Measurements from ENCODE around the gene OGA. TPM values are rescaled to one million over a fixed set of nuclear protein-coding genes. Genes with fewer than 3 reads are reported as not detected.

Gene OGA
- total and polyA plus RNA-seq, 2 of the 8 experiments (the other 6 are each of a cell fraction or from before 2014, with no cell fraction given) = 31.2 to 107 TPM

- H3K9me3 ChIP-seq (ENCODE audit: insufficient read depth in 2 of 2, low read depth in 1 of 2, low read length in 1 of 2) = no peaks in the 10 kb centered on the region
- H3K36me3 ChIP-seq (ENCODE audit: control insufficient read depth in 2 of 4, insufficient read depth in 4 of 4, low read length in 3 of 4) = no peaks in the 10 kb centered on the region
- no peak overlapping the region for H3K14ac ChIP-seq (ENCODE audit: insufficient read length)
- H4K20me1 ChIP-seq (replicated peaks in 1 of 2; ENCODE audit: control insufficient read depth in 1 of 2, insufficient read depth in 2 of 2, low read length in 2 of 2) = peaks cover 10 to 21% of the 10 kb centered on the region in 2 experiments
- H3K4me2 ChIP-seq (ENCODE audit: insufficient read depth in 1 of 2, low read depth in 2 of 2, low read length in 2 of 2) = no peak overlapping the region
- no peak overlapping the region for H2BK5ac ChIP-seq (ENCODE audit: low read depth, low read length)
- peaks cover 0 to 19% (median 11%) of the 10 kb centered on the region in 4 experiments; a peak in 6 of 7 replicates for H3K4me1 ChIP-seq (replicated peaks in 1 of 4; ENCODE audit: control insufficient read depth in 3 of 4, insufficient read depth in 4 of 4, low read length in 3 of 4)
- ChIA-PET CTCF (ENCODE audit: partially characterized antibody) (interaction anchor here (0.5 to 4.0 kb wide), 11 partner anchors 18 to 241 kb away, joined by 3 to 46 read pairs (median 4); partner anchors contain the start of gene OGA), POLR2A (ENCODE audit: partially characterized antibody) (interaction anchor here (1.3 to 3.2 kb wide), 4 partner anchors 12 to 277 kb away, joined by 3 to 16 read pairs (median 4); partner anchors contain the start of gene OGA)
- H3K4ac ChIP-seq (replicated peaks; ENCODE audit: insufficient read length, low read depth, low read length) = no peak overlapping the region
- no peak overlapping the region for H2BK12ac ChIP-seq (ENCODE audit: low read depth, low read length)
- peaks cover 2% of the 10 kb centered on the region; the same call in 1 of the 2 replicates for H3K79me1 ChIP-seq (ENCODE audit: low read depth, low read length)
- no peak overlapping the region for H3K27ac ChIP-seq (ENCODE audit: low read depth, low read length)
- H3K9ac ChIP-seq (replicated peaks in 1 of 4; ENCODE audit: extremely low read depth in 1 of 4, low read depth in 3 of 4, low read length in 3 of 4) = no peak overlapping the region
- H4K8ac ChIP-seq (ENCODE audit: extremely low read depth, insufficient read depth, low read length) = no peak overlapping the region
- DNase-seq (ENCODE audit: low read depth in 1 of 2, low spot score in 2 of 2) = no peak
- H2BK20ac ChIP-seq (ENCODE audit: low read length) = no peak overlapping the region
- H3K56ac ChIP-seq (replicated peaks; ENCODE audit: insufficient read length, low read depth, low read length) = no peak overlapping the region
- H2AK5ac ChIP-seq (ENCODE audit: low read depth, low read length) = no peak overlapping the region
- 90% methylated on average over 2 of the region's 2 CpGs; no CpG with 5 or more reads in 1 of the 2 experiments for WGBS, 2 experiments (ENCODE audit: extremely low coverage in 1 of 2, insufficient coverage in 1 of 2, insufficient read length in 1 of 2, insufficient replicate concordance in 2 of 2, low coverage in 1 of 2, low lambda C conversion rate in 2 of 2, missing lambda C conversion rate in 1 of 2)
- no peak overlapping the region for H3K23ac ChIP-seq (ENCODE audit: insufficient read length)
- H2AFZ ChIP-seq (ENCODE audit: low read length) = no peak overlapping the region
- H4K91ac ChIP-seq (replicated peaks; ENCODE audit: insufficient read length, low read length) = no peak overlapping the region
- no peak for FAIRE-seq
- H2BK15ac ChIP-seq (ENCODE audit: low read length) = no peak overlapping the region
- no peak overlapping the region for H4K5ac ChIP-seq (ENCODE audit: insufficient read length, low read depth, low read length)
- H3K23me2 ChIP-seq (ENCODE audit: low read depth, low read length) = peaks cover 10% of the 10 kb centered on the region; the same call in 1 of the 2 replicates
- H3K79me2 ChIP-seq (ENCODE audit: control insufficient read depth in 1 of 2, insufficient read depth in 2 of 2, low read length in 2 of 2) = no peaks in the 10 kb centered on the region
- H2BK120ac ChIP-seq (replicated peaks; ENCODE audit: low read depth, low read length) = no peak overlapping the region
- TF ChIP-seq BCL11A (IDR thresholded peaks at IDR 0.05; ENCODE audit: low read depth in 2 of 2, low read length in 2 of 2) = no peak
- TF ChIP-seq SUZ12 (IDR thresholded peaks at IDR 0.05; ENCODE audit: low read length) = no peak
- TF ChIP-seq MAX (IDR thresholded peaks at IDR 0.05) = no peak
- no peak for TF ChIP-seq SIRT6 (IDR thresholded peaks at IDR 0.05; ENCODE audit: low read length)
- no peak for TF ChIP-seq RAD21 (IDR thresholded peaks at IDR 0.05 in 1 of 2, conservative IDR thresholded peaks at IDR 0.05 in 1 of 2; ENCODE audit: low read depth in 2 of 2, low read length in 2 of 2)
- no peak overlapping the region for H3K4me3 ChIP-seq (ENCODE audit: extremely low read depth in 1 of 4, insufficient read depth in 2 of 4, low read depth in 3 of 4, low read length in 4 of 4)
- no peak overlapping the region for H3K18ac ChIP-seq (ENCODE audit: extremely low read depth, low read length)
- H3K27me3 ChIP-seq (replicated peaks in 1 of 4; ENCODE audit: control insufficient read depth in 3 of 4, extremely low read depth in 1 of 4, insufficient read depth in 3 of 4, low read length in 3 of 4) = peaks cover 3 to 15% (median 14%) of the 10 kb centered on the region in 4 experiments
Observed at GRCh38 chr10:101837748-101838147, 19.5 kb upstream of the OGA start.

Data from H1 (cell line).